Measurements from ENCODE around the gene GALNT10. TPM values are rescaled to one million over a fixed set of nuclear protein-coding genes. Genes with fewer than 3 reads are reported as not detected.
A peak's percentile ranks its signal among the peaks of the same experiment; 100 is the strongest.

GALNT10 gene
- polyA plus RNA-seq, 1 donor (not counting 4 experiments of a cell fraction or from before 2014, with no cell fraction given), result 17.9 TPM

GRCh38 chr5:154460172-154460571, 269.6 kb downstream of the GALNT10 start:
- Histone ChIP-seq H3K9ac (ENCODE audit: control insufficient read depth, extremely low read depth, insufficient read depth, low read length) (no peak overlapping the region), H4K20me1 (ENCODE audit: control insufficient read depth, extremely low read depth, insufficient read depth, low read length) (no peaks in the 10 kb centered on the region), H3K9me3 (ENCODE audit: control insufficient read depth, low read depth, low read length) (no peaks in the 10 kb centered on the region), H3K79me2 (ENCODE audit: control insufficient read depth, insufficient read depth, low read length) (no peaks in the 10 kb centered on the region), H3K9me1 (ENCODE audit: control insufficient read depth, extremely low read depth, insufficient read depth, low read length) (no peaks in the 10 kb centered on the region), H3K27me3 (ENCODE audit: control insufficient read depth, extremely low read depth, insufficient read depth, low read length) (no peaks in the 10 kb centered on the region), H3K4me3 (ENCODE audit: control insufficient read depth in 2 of 3, extremely low read depth in 1 of 3, insufficient read depth in 2 of 3, low read depth in 1 of 3, low read length in 3 of 3) (no peak overlapping the region), H2AFZ (ENCODE audit: control insufficient read depth, low read length) (no peak overlapping the region), H3K27ac (ENCODE audit: control insufficient read depth, insufficient read depth, low read length) (no peak overlapping the region), H3K36me3 (ENCODE audit: control insufficient read depth in 2 of 2, extremely low read depth in 1 of 2, insufficient read depth in 2 of 2, low read length in 2 of 2) (peaks cover 12 to 13% of the 10 kb centered on the region in 2 experiments), H3K4me2 (ENCODE audit: control insufficient read depth, extremely low read depth, insufficient read depth, low read depth, low read length) (no peak overlapping the region), H3K4me1 (ENCODE audit: control insufficient read depth, extremely low read depth, insufficient read depth, low read length) (no peaks in the 10 kb centered on the region)
- FAIRE-seq, result no peak
- TF ChIP-seq CTCF (optimal IDR thresholded peaks at IDR 0.05 in 1 of 3, IDR thresholded peaks at IDR 0.05 in 1 of 3, conservative IDR thresholded peaks at IDR 0.05 in 1 of 3; ENCODE audit: extremely low read depth in 1 of 3, insufficient read depth in 2 of 3, low read length in 3 of 3) (no peak), EZH2 (IDR thresholded peaks at IDR 0.05; ENCODE audit: low read length) (no peak)
- no peak for DNase-seq (ENCODE audit: low read depth, low spot score)
- dilution Hi-C loops (cut with MboI; ENCODE audit: extremely low pct_ligation_motif_present, low sequenced_read_pairs), result no loop called here

DNA sequence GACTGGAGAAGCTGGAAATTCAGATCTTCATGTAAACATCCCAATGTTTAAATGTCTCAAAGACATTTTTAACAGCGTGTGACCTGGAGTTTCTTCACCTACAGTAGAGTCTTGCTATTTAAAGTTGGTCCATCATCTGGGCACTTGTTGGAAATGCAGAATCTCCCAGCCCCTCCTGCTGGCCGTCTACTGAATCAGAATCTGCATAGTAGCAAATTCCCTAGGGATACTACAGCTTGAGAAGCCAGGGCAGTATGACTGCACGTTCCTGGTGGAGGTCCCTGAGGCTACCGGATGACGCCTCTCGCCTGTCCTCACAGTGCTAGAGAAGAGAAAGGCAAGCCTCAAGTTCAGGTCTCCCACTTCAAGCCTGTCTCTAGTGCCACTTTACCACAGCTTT, 271.0 kb downstream of the GALNT10 start:
- Histone ChIP-seq H3K9me1 (ENCODE audit: control insufficient read depth, extremely low read depth, insufficient read depth, low read length) (no peaks in the 10 kb centered on the region), H3K27ac (ENCODE audit: control insufficient read depth, insufficient read depth, low read length) (no peak overlapping the region), H3K36me3 (ENCODE audit: control insufficient read depth in 2 of 2, extremely low read depth in 1 of 2, insufficient read depth in 2 of 2, low read length in 2 of 2) (peaks cover 1 to 2% of the 10 kb centered on the region in 2 experiments), H3K4me2 (ENCODE audit: control insufficient read depth, extremely low read depth, insufficient read depth, low read depth, low read length) (no peak overlapping the region), H2AFZ (ENCODE audit: control insufficient read depth, low read length) (no peak overlapping the region), H3K4me1 (ENCODE audit: control insufficient read depth, extremely low read depth, insufficient read depth, low read length) (no peaks in the 10 kb centered on the region), H3K4me3 (ENCODE audit: control insufficient read depth in 2 of 3, extremely low read depth in 1 of 3, insufficient read depth in 2 of 3, low read depth in 1 of 3, low read length in 3 of 3) (no peak overlapping the region), H3K27me3 (ENCODE audit: control insufficient read depth, extremely low read depth, insufficient read depth, low read length) (no peaks in the 10 kb centered on the region), H3K9ac (ENCODE audit: control insufficient read depth, extremely low read depth, insufficient read depth, low read length) (no peak overlapping the region), H3K9me3 (ENCODE audit: control insufficient read depth, low read depth, low read length) (no peaks in the 10 kb centered on the region), H3K79me2 (ENCODE audit: control insufficient read depth, insufficient read depth, low read length) (no peaks in the 10 kb centered on the region), H4K20me1 (ENCODE audit: control insufficient read depth, extremely low read depth, insufficient read depth, low read length) (no peaks in the 10 kb centered on the region)
- dilution Hi-C loops (cut with MboI; ENCODE audit: extremely low pct_ligation_motif_present, low sequenced_read_pairs), result no loop called here
- DNase-seq (ENCODE audit: low read depth, low spot score) (no peak), FAIRE-seq (no peak)
- TF ChIP-seq EZH2 (IDR thresholded peaks at IDR 0.05; ENCODE audit: low read length), result no peak
- TF ChIP-seq CTCF (optimal IDR thresholded peaks at IDR 0.05 in 1 of 3, IDR thresholded peaks at IDR 0.05 in 1 of 3, conservative IDR thresholded peaks at IDR 0.05 in 1 of 3; ENCODE audit: extremely low read depth in 1 of 3, insufficient read depth in 2 of 3, low read length in 3 of 3), result peak in 2 of 3 experiments; percentile 4 to 14

Measured in keratinocyte (primary cell).